HL-60 (cell line): Measurements from ENCODE around the gene CAV1.

Source experiments
- CTCF ChIP-seq: IDR thresholded peaks from one replicate; pipeline ENCODE4 v1.5.1; 2011; ENCODE audit warnings: low read length, control low read depth, inconsistent platforms; ENCODE audit not compliant: insufficient read depth
- GABPA ChIP-seq: IDR thresholded peaks from 2 replicates; pipeline ENCODE4 v1.6.1; 2012; ENCODE audit warnings: low read depth
- POLR2AphosphoS5 ChIP-seq: IDR thresholded peaks from 2 replicates; pipeline ENCODE4 v1.6.1; 2012; ENCODE audit warnings: low read depth
- SPI1 ChIP-seq: IDR thresholded peaks from 2 replicates; pipeline ENCODE4 v1.6.1; 2012; ENCODE audit warnings: low read depth, mild to moderate bottlenecking, borderline replicate concordance

GRCh38 chr7:116505823-116506222 is 19.0 kb upstream of the CAV1 start:
- no peak for TF ChIP-seq CTCF
- TF ChIP-seq POLR2AphosphoS5 = no peak
- no peak for TF ChIP-seq SPI1
- TF ChIP-seq GABPA = no peak
